Endodermal cell (in vitro differentiated cells): ENCODE results near the gene VPS50. TPM values are rescaled to one million over a fixed set of nuclear protein-coding genes. Genes with fewer than 3 reads are reported as not detected.
A peak's percentile ranks its signal among the peaks of the same experiment; 100 is the strongest.

Experiments used
- DNase-seq: peaks from one replicate; pipeline ENCODE4 v3.0.0-alpha.2; 2017
- H3K27ac ChIP-seq: 2 replicates; pipeline ENCODE4 v1.5.1; 2013; ENCODE audit warnings: mild to moderate bottlenecking, low read depth, low read length, moderate library complexity
- H3K27me3 ChIP-seq: 2 replicates; pipeline ENCODE4 v1.6.1; 2013; ENCODE audit warnings: mild to moderate bottlenecking, low read length, moderate library complexity; ENCODE audit not compliant: insufficient read depth, control insufficient read depth, poor library complexity, severe bottlenecking
- H3K36me3 ChIP-seq: 2 replicates; pipeline ENCODE4 v1.7.0; 2013; ENCODE audit warnings: mild to moderate bottlenecking, low read length, moderate library complexity; ENCODE audit not compliant: control insufficient read depth, insufficient read depth
- H3K4me1 ChIP-seq: one replicate; pipeline ENCODE4 v1.7.0; 2013; ENCODE audit warnings: low read length; ENCODE audit not compliant: control insufficient read depth, insufficient read depth
- H3K4me3 ChIP-seq: 2 replicates; pipeline ENCODE4 v1.5.1; 2013; ENCODE audit warnings: mild to moderate bottlenecking, low read length, moderate library complexity
- H3K9ac ChIP-seq: 2 replicates; pipeline ENCODE4 v1.6.1; 2013; ENCODE audit warnings: mild to moderate bottlenecking, low read length, moderate library complexity; ENCODE audit not compliant: poor library complexity, severe bottlenecking; ENCODE audit errors: extremely low read depth
- H3K9me3 ChIP-seq: 2 replicates; pipeline ENCODE4 v1.6.1; 2013; ENCODE audit warnings: mild to moderate bottlenecking, low read length, moderate library complexity; ENCODE audit not compliant: control insufficient read depth
- H3K27ac Mint-ChIP-seq: 2 replicates; pipeline ENCODE4 v1.8.0; 2020; ENCODE audit warnings: mixed read lengths
- H3K27me3 Mint-ChIP-seq: 2 replicates; pipeline ENCODE4 v1.8.0; 2021; ENCODE audit warnings: mild to moderate bottlenecking, mixed read lengths; ENCODE audit not compliant: insufficient read depth
- H3K36me3 Mint-ChIP-seq: 2 replicates; pipeline ENCODE4 v1.8.0; 2020; ENCODE audit warnings: low read depth, mixed read lengths
- H3K4me1 Mint-ChIP-seq: 2 replicates; pipeline ENCODE4 v1.8.0; 2020; ENCODE audit warnings: mixed read lengths
- H3K4me3 Mint-ChIP-seq: 2 replicates; pipeline ENCODE4 v1.8.0; 2020; ENCODE audit warnings: mild to moderate bottlenecking, moderate library complexity, mixed read lengths
- H3K9me3 Mint-ChIP-seq: 2 replicates; pipeline ENCODE4 v1.8.0; 2020; ENCODE audit warnings: mild to moderate bottlenecking, mixed read lengths
- whole genome bisulfite sequencing, 2 experiments: methylation state at CpG; one replicate each; pipeline versions ENCODE4 v1.1.5 to v1.1.7; 2013; ENCODE audit warnings: missing lambda C conversion rate in 2 of 2, mixed read lengths in 1 of 2; ENCODE audit not compliant: insufficient coverage in 1 of 2, insufficient read length in 1 of 2; 5-methylcytosine and 5-hydroxymethylcytosine counted together
- total RNA-seq, 2 donors: library from RNA; stranded (reverse); fragmentation: NEBNext Ultra II Directional in 1 of 2; extraction: Animal tissue kit (Norgen Biotek cat#: 25700) in 1 of 2; gene quantifications; 2 replicates in 1 of 2; 3 replicates in 1 of 2; pipeline ENCODE4 v1.2.1, GENCODE V29; 2021
- TF ChIP-seq, protein P1 (sequence below): fragments of 200-600 bp; sonication (generic); conservative IDR thresholded peaks from 2 replicates; pipeline ENCODE4 v1.5.0; 2021; ENCODE audit warnings: antibody characterized with exemption, mild to moderate bottlenecking

Gene VPS50
- total RNA-seq, 2 donors from 2014 or later, result 13.3 to 14.9 TPM

DNA sequence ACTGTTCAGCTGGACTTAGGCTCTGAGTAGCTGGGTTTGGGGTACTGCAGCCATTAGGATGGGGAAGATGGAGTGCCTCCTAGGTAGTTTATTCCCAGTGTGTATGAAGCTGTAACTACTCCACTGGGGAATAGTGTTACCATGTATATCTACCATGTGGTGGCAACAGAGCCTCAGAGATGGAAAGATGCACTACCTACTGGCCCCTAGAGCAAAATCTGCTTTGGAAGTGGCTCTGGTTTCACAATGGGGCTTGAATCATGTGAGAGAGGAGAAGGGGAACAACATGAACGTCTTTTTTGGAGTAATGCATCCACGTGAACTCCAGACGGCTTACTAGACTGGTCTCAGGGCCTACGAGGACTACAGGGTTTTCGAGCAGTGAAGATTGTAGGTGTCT lies 175.1 kb downstream of the VPS50 start:
- Mint-ChIP-seq H3K27ac (no peak overlapping the region), H3K4me3 (no peak overlapping the region), H3K36me3 (peaks cover 16% of the 10 kb centered on the region), H3K4me1 (peaks cover 7% of the 10 kb centered on the region), H3K9me3 (peaks cover 33% of the 10 kb centered on the region), H3K27me3 (no peaks in the 10 kb centered on the region)
- H3K4me3 ChIP-seq, result no peak overlapping the region
- H3K9me3 ChIP-seq, result peaks cover 14% of the 10 kb centered on the region
- no peak overlapping the region for H3K9ac ChIP-seq
- no peaks in the 10 kb centered on the region for H3K27me3 ChIP-seq
- TF ChIP-seq, protein P1, sequence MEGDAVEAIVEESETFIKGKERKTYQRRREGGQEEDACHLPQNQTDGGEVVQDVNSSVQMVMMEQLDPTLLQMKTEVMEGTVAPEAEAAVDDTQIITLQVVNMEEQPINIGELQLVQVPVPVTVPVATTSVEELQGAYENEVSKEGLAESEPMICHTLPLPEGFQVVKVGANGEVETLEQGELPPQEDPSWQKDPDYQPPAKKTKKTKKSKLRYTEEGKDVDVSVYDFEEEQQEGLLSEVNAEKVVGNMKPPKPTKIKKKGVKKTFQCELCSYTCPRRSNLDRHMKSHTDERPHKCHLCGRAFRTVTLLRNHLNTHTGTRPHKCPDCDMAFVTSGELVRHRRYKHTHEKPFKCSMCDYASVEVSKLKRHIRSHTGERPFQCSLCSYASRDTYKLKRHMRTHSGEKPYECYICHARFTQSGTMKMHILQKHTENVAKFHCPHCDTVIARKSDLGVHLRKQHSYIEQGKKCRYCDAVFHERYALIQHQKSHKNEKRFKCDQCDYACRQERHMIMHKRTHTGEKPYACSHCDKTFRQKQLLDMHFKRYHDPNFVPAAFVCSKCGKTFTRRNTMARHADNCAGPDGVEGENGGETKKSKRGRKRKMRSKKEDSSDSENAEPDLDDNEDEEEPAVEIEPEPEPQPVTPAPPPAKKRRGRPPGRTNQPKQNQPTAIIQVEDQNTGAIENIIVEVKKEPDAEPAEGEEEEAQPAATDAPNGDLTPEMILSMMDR, result peak; percentile 44
- H3K27ac ChIP-seq, result no peak overlapping the region
- DNase-seq, result no peak
- peaks cover 4% of the 10 kb centered on the region for H3K4me1 ChIP-seq
- H3K36me3 ChIP-seq, result no peaks in the 10 kb centered on the region
- WGBS, 2 experiments, result 83 to 96% methylated on average over 1 to 5 of the region's 5 CpGs

DNA sequence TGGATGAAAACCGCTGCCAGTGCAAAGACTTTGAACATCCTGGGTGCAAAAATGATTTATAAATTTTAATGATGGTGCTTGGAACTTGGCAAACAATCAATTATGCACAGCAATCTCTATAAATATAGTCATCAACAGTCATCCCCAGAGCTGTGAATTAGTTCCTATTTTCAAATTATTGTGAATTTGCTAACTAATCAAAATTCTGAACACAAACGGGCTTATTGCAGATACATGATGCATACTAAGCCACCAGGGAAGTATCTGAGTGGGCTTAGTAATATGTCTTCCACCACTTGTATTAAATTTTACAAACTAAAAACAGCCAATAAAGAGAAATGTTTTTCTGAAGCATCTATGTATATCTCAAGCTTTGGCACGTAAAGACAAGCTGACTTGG lies 177.2 kb downstream of the VPS50 start:
- no peak for DNase-seq
- Histone ChIP-seq H3K9me3 (peaks cover 14% of the 10 kb centered on the region), H3K27ac (no peak overlapping the region), H3K4me1 (no peaks in the 10 kb centered on the region), H3K27me3 (no peaks in the 10 kb centered on the region), H3K36me3 (no peaks in the 10 kb centered on the region), H3K4me3 (no peak overlapping the region), H3K9ac (no peak overlapping the region)
- 91 to 92% methylated on average over 3 of the region's 3 CpGs for WGBS, 2 experiments
- Mint-ChIP-seq H3K36me3 (peaks cover 9% of the 10 kb centered on the region), H3K27ac (no peak overlapping the region), H3K9me3 (peaks cover 25% of the 10 kb centered on the region), H3K4me3 (no peak overlapping the region), H3K27me3 (no peaks in the 10 kb centered on the region), H3K4me1 (peaks cover 4% of the 10 kb centered on the region)
- TF ChIP-seq, protein P1, result no peak

Other genes with a start within 250 kb of the VPS50 start
- gene SAMD9, start 114.4 kb upstream of the VPS50 start, total RNA-seq, result not detected
- gene SAMD9L, start 84.0 kb upstream of the VPS50 start, total RNA-seq, result not detected
- not detected for gene HEPACAM2, start 5.9 kb upstream of the VPS50 start, total RNA-seq